ENCODE data around the gene NGB.

Gene NGB

GRCh38 chr14:77246784-77247183, 24.2 kb downstream of the NGB start:
- TF ChIP-seq, protein P1, sequence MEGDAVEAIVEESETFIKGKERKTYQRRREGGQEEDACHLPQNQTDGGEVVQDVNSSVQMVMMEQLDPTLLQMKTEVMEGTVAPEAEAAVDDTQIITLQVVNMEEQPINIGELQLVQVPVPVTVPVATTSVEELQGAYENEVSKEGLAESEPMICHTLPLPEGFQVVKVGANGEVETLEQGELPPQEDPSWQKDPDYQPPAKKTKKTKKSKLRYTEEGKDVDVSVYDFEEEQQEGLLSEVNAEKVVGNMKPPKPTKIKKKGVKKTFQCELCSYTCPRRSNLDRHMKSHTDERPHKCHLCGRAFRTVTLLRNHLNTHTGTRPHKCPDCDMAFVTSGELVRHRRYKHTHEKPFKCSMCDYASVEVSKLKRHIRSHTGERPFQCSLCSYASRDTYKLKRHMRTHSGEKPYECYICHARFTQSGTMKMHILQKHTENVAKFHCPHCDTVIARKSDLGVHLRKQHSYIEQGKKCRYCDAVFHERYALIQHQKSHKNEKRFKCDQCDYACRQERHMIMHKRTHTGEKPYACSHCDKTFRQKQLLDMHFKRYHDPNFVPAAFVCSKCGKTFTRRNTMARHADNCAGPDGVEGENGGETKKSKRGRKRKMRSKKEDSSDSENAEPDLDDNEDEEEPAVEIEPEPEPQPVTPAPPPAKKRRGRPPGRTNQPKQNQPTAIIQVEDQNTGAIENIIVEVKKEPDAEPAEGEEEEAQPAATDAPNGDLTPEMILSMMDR (IDR thresholded peaks at IDR 0.05; ENCODE audit: extremely low read depth, missing control alignments): no peak
- DNase-seq (ENCODE audit: low spot score): no peak

DNA sequence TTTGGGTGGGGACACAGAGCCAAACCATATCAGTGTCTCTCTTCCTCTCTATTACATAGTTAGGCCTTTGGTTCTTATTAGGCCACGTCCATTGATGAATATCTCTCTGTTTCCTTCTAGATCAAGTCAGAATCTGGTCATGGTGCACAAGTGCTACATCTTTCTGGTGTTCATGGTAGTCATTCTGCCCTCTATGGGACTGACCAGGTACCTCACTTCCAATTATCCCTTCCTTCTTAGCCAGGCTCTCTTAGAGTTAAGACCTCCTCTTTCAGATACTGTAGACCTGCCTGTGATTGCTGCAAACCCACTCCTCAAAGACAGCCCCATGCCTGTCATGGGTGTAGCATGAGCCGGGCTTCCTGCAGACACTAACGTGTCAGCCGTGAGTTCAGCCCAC, 25.2 kb downstream of the NGB start:
- TF ChIP-seq, protein P1 (IDR thresholded peaks at IDR 0.05; ENCODE audit: extremely low read depth, missing control alignments): no peak
- DNase-seq (ENCODE audit: low spot score): no peak

DNA sequence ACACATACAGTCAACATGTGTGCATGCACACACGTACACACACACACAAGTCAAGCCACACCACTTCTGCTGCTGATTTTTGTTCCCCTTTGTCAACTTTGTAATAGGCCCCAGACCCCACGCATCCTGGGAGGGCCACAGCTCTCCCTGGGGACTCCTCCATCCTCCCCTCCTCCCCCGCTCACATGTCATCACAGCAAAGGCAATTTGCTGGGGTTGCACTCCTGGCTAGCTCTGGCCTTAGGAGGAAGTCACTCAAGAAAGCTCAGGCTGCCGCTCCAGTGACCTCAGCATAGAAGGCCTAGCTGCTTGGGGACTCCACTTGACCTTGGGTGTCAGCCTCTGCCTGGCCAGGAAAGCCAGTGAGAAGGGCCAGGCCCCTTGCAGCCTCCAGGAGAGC, 27.2 kb downstream of the NGB start:
- TF ChIP-seq, protein P1 (IDR thresholded peaks at IDR 0.05; ENCODE audit: extremely low read depth, missing control alignments): no peak

GRCh38 chr14:77242752-77243151, 28.3 kb downstream of the NGB start:
- no peak for DNase-seq (ENCODE audit: low spot score)
- TF ChIP-seq, protein P1 (IDR thresholded peaks at IDR 0.05; ENCODE audit: extremely low read depth, missing control alignments): no peak

More for the DNA sequence above, 27.2 kb downstream of the NGB start:
- no peak for DNase-seq (ENCODE audit: low spot score)

- DNase-seq (ENCODE audit: low spot score): no peak
- TF ChIP-seq, protein P1 (IDR thresholded peaks at IDR 0.05; ENCODE audit: extremely low read depth, missing control alignments): no peak
These were observed 29.1 kb downstream of the NGB start for GRCh38 chr14:77241955-77242354.

- TF ChIP-seq, protein P1 (IDR thresholded peaks at IDR 0.05; ENCODE audit: extremely low read depth, missing control alignments): no peak
- DNase-seq (ENCODE audit: low spot score): no peak
These were observed 30.6 kb downstream of the NGB start for GRCh38 chr14:77240336-77240915.

GRCh38 chr14:77239412-77239811, 31.6 kb downstream of the NGB start:
- DNase-seq (ENCODE audit: low spot score): no peak

More at GRCh38 chr14:77239412-77239811, 31.6 kb downstream of the NGB start:
- TF ChIP-seq, protein P1 (IDR thresholded peaks at IDR 0.05; ENCODE audit: extremely low read depth, missing control alignments): no peak

All from GM20000 (cell line).